Posterior vena cava (tissue), 2 donors: ENCODE data around the gene ATP8B3. TPM values are rescaled to one million over a fixed set of nuclear protein-coding genes. Genes with fewer than 3 reads are reported as not detected.

Experiments
- DNase-seq: peaks from one replicate; pipeline ENCODE4 v3.0.0-alpha.2; 2020; ENCODE audit warnings: low spot score
- intact Hi-C, 2 donors: fragments of 100-400 bp; cut with DNase I; formaldehyde crosslinking; loops; one replicate each; pipeline versions ENCODE4 v1.14.1 to v1.14.2; 2022 to 2023
- total RNA-seq, 2 donors: library from RNA; stranded (reverse); fragmentation: NEBNext Ultra II Directional; extraction: Animal tissue kit (Norgen Biotek cat#: 25700); gene quantifications; one replicate each; pipeline ENCODE4 v1.2.1, GENCODE V29; 2021
- donor health status: DM: yes; HTN: yes; CAD: no.
- donor health status: DM: yes; HTN: yes; CAD: no.

Gene ATP8B3
- total RNA-seq, 2 donors from 2014 or later = 1.1 to 2.0 TPM

DNA sequence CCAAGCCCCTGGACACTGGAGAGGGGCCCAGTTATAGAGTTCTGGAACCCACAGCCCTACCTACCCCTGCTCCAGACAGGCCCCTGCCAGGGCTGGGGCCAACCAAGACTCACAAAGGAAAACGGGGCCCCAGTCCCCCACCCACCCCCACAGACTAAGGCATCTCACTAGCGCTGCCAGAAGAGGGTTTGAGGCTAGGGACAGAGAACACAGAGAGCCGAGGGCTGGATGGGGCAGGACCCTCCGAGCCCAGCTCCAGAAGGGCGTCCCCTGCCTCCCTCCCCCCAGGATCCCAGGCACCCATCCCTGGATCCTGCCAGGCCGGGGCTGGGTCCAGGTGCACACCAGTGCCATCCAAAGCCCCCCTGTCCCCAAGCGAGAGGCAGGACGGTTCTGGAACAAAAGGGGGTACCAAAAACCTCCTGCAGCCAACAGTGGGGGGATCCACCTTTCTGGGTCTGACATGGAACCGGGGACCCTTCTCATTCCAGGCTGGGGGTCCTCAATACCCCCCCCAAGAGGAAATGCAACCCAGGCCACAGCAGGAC lies 40.6 kb upstream of the ATP8B3 start:
- no peak for DNase-seq
- intact Hi-C loops = no loop called here

DNA sequence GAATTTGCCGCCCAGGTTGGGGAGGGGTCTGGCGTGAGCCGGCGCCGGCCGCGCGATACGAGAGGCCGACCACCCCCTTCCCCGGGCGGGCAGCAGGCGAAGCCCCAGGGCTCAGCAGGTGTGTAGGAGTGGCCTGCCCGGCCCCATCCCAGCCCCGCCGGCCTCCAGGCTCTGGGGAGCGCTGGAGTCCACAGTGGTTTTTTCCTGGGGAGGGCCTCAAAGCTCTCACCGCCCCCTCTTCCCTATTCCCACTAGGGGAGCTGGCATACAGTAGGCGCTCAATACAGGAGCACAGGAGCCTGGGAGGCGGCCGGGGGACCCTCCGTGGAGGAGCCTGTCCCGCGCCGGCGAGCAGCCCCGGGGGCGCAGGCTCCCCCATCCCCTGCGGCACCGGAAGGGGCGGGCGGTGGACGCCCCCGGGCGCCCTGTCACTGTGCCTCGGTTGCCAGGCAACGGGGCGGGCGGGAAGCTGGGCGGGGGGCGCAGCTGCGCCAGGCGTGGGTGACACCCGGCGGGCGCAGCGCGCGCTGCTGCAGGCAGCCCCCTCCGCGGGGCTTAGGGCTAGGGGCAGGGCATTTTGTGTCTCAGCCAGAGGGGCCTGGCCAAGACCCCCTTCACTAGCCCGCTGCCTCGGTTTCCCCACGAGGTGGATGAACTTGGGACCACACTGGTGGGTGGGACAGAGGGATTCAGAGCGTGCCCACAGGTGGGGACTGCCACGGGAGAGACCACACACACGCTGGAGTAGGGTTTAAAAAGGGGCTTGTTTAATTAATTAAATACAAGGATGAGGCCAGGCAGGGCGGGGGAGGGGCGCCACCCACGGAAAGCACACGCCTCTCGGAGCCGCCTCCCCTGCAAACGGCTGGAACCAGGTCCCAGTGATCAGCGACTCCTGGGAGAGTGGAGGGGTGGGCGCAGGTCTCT lies 39.8 kb upstream of the ATP8B3 start:
- no peak for DNase-seq
- intact Hi-C loops = no loop called here

- intact Hi-C loops = no loop called here
- no peak for DNase-seq
Observed at GRCh38 chr19:1850809-1851653, 39.0 kb upstream of the ATP8B3 start.

DNA sequence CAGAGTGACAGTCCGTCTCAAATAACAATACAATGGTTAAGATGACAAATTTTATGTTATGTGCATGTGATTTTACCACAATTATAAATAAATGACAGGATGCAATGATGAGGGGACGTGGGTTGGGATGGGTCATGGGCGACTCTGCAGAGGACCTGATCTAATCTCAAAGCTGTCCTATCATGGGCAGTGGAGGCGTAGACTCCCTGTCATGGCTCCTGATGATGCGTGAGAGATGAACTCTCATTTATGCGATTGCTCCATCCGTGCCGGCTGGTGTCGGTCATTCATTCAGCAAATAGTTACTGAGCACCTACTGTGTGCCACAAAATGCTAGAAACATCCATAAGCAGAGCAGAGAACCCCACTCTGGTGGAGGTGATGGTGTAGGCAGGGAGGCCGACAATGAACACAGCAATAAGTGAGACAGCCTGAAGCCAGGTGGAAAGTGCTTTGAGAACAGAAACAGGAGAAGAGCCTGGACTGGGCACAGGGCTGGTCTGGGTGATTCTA lies 37.9 kb upstream of the ATP8B3 start:
- no peak for DNase-seq
- intact Hi-C loops = no loop called here

GRCh38 chr19:1849132-1849474 lies 37.0 kb upstream of the ATP8B3 start:
- DNase-seq = no peak
- intact Hi-C loops = no loop called here

DNA sequence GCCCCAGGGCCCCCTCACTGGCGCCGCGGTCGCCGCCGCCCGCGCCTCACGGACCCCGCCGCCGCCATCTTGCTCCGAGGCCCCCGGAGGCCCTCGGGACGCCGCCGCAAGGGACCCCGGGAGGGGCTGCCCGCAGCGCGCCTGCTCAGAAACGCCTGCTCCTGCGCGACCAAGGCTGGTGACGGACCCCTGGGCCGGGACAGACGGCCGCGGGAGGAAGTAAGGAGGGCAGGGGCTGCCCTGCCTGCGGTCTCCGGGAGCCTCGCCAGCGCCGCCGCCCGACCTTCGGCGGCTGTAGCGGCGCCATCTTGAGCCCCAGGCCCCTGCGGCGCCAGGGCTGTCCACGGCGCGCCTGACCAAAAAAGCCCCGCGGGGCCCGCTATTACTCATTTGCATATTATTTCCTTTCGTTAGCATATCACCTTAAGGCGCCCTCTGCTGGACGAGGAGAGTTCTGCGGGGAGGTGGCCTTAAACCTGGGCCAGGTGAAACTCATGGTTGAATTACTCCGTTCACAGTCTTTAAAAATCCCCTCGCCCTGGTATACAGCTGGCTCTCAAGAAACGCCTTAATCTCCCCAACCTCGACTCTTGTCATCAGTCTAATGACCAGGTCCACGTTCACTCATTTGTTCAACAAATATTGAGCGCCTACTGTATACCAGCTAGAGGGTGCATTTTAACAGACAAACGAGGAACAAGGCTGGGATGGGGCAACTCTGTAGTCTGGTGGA lies 36.5 kb upstream of the ATP8B3 start, which contains the start of gene REXO1:
REXO1 (minus strand) TSS at position 85 of the 733 bp plus-strand sequence. CDS start 125 bp downstream, outside the sequence.
- peak; percentile 98 for DNase-seq
- intact Hi-C loops = no loop called here

DNA sequence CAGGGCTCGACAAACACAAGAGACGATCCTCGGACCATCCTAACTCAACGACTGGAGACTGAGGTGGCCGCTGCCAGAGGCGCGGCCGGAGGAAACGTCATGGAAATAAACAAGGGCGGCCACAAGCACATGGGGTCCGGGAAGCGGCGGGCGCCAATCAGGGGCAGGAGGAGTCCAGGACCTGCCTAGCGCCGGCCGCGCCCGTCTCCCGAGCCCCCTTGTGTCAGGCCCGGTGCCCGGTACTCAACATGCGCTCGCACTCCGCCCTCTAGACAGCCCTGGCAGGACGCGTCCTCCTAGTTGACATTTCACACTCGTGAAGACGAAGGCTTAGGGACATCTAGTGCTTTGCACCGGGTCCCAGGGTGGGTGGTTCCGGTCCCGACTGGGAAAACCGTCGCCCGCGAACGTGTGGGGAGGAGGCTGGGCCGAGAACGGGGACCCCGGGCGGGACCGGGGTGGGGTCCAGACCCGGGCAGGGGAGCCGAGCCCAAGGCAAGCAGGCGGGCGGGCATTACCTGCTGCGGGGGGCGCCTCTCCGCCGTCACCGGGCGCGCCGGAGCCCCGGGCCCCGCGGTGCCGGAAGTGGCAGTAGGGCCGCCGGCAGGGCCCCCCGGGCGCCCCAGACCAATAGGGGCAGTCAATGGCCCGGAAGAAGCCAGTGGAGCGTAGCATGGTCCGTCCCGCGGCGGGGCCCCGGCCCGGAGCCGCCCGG lies 35.8 kb upstream of the ATP8B3 start:
- peak; percentile 91 for DNase-seq
- intact Hi-C loops = no loop called here

DNA sequence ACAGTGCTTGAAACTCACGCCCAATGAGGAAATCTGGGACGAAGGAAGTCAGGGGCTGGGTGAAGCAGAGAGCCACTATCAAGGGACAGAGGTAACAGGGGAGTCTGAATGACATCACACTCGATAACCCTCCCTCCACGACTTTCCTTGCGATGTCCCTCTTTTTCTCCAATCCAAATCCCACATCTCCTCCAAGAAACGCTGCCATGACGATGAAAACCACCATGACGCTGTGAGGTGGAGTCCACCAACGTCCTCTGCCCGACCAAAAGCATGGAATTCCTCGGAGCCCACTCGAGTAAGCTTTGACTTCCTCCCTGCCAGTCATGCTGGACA lies 35.2 kb upstream of the ATP8B3 start:
- DNase-seq = no peak
- intact Hi-C loops = no loop called here

GRCh38 chr19:1846517-1847204 lies 34.6 kb upstream of the ATP8B3 start:
- intact Hi-C loops = no loop called here
- DNase-seq = no peak

DNA sequence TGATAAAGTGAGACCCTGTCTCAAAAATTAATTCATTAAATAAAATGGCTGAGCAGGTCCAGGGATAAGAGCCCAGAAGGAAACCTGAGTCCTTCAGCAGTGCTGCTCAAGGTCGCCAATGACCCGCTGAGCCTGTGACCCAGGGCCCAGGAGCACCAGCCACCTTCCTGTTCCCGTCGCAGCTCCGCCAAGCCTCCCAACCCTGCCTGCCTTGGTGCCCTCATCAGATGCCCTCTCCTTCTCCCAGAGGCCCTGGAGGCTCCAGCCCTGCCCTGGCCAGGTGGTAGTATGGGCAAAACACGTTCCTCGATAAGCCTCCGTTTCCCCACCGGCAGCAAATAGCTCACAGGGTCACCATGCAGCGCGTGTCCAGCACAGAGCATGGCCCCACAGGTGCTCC lies 33.6 kb upstream of the ATP8B3 start:
- intact Hi-C loops = no loop called here

DNA sequence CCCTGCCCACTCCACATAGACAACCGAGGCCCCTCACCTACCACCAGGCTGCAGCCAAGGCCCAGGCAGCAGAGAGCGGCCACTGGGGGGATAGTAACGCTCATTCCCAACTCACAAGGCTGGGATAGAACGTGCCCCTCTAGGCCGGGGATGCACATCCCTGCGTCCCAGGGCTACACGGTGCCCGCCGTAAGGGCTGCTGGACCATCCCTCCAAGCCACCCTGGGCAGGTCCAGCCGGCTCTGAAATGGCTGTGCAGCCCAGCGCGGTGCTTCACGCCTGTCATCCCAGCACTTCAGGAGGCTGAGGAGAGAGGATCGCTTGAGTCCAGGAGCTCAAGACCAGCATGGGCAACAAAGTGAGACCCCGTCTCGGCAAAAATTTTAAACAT lies 33.0 kb upstream of the ATP8B3 start:
- no peak for DNase-seq
- intact Hi-C loops = no loop called here

More for the DNA sequence above, 33.6 kb upstream of the ATP8B3 start:
- no peak for DNase-seq

GRCh38 chr19:1844513-1845124 lies 32.5 kb upstream of the ATP8B3 start:
- intact Hi-C loops = no loop called here
- no peak for DNase-seq

DNA sequence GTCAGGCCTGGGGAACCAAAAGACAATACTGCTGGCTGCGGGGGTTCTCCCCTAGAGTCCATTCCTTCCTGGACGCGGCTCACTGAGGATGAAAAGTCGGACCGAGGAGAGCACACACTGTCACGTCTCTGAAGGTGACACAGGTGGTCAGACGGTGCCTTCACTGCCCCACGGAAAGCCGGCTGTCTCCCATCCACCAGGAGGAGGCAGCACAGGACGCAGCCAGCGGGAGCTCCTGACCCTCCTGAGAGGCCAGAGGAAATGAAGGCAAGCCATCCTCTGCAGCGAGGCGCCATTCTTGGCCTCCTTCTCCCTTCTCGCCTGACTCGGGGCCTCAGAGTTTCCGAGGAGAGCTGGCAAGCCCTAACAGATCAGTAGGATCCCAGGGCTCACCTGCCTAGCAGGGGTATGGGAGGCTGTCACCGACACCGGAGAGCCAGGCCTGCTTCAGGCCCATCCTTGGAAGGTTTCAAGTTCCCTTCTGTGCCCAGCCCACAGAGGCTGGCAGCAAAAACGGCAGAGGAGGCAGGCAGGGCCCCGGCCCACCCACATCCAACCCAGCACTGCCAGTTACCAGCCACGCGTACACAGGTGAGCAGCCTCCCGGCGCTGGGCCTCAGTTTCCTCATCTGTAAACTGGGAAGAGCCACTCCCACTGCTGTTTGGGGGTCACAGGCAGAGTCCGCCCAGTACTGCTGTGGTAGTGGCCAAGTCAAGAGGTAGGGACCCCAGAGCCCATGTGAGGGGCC lies 31.7 kb upstream of the ATP8B3 start:
- no peak for DNase-seq
- intact Hi-C loops = no loop called here

- no peak for DNase-seq
- intact Hi-C loops = no loop called here
Observed at GRCh38 chr19:1843116-1843515, 31.0 kb upstream of the ATP8B3 start.

- no peak for DNase-seq
- intact Hi-C loops = no loop called here
Observed at GRCh38 chr19:1841209-1841924, 29.3 kb upstream of the ATP8B3 start.

GRCh38 chr19:1840541-1841115 lies 28.6 kb upstream of the ATP8B3 start:
- intact Hi-C loops = no loop called here
- no peak for DNase-seq
